ENCODE measurements around the gene AIG1.

AIG1 gene

GRCh38 chr6:143180826-143181225 lies 120.1 kb downstream of the AIG1 start:
- H3K27ac ChIP-seq, result no peak overlapping the region
- TF ChIP-seq, protein P1, sequence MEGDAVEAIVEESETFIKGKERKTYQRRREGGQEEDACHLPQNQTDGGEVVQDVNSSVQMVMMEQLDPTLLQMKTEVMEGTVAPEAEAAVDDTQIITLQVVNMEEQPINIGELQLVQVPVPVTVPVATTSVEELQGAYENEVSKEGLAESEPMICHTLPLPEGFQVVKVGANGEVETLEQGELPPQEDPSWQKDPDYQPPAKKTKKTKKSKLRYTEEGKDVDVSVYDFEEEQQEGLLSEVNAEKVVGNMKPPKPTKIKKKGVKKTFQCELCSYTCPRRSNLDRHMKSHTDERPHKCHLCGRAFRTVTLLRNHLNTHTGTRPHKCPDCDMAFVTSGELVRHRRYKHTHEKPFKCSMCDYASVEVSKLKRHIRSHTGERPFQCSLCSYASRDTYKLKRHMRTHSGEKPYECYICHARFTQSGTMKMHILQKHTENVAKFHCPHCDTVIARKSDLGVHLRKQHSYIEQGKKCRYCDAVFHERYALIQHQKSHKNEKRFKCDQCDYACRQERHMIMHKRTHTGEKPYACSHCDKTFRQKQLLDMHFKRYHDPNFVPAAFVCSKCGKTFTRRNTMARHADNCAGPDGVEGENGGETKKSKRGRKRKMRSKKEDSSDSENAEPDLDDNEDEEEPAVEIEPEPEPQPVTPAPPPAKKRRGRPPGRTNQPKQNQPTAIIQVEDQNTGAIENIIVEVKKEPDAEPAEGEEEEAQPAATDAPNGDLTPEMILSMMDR (conservative IDR thresholded peaks at IDR 0.05), result no peak

DNA sequence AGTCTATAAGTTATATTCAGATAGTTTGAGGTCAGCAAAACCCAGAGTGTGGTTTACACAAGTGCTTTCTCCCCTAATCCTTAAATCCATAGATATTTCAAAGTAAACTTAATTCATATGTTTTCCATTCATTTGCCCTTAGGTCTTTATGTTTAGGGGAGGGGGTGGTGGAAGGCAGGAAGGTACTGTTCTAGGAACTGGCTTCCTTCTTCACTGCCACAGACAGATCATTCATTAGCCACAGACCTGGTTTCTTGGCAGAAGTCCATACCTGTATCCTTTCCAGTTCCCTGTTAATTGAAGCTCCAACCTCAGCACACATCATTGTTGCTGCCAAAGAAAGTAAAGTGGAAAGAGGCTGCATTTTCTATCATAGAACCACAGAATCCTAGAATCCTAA lies 123.0 kb downstream of the AIG1 start:
- H3K27ac ChIP-seq, result no peak overlapping the region
- TF ChIP-seq, protein P1 (conservative IDR thresholded peaks at IDR 0.05), result no peak

DNA sequence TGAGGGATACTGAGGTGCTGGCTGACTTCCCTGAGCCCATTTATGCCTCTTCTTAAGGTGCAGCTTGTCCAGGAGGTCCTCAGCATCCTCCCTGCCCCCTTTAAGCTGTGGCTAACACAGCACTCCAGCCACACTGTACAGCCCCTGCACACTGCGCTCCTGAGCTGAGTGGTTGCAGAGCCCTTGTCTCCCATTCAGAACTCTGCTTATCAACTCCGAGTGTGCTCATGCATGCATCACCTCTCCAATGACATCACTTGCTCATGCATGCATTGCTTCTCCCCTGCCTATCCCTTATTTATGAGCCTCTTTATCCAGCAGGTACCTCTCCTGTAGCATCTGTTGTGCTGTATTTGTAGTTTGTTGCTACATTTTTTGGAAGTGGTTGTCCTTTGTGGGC lies 124.6 kb downstream of the AIG1 start:
- TF ChIP-seq, protein P1 (conservative IDR thresholded peaks at IDR 0.05), result no peak
- no peak overlapping the region for H3K27ac ChIP-seq

- TF ChIP-seq, protein P1 (conservative IDR thresholded peaks at IDR 0.05), result no peak
- no peak overlapping the region for H3K27ac ChIP-seq
Measured at GRCh38 chr6:143187238-143187923, 126.7 kb downstream of the AIG1 start.

- no peak overlapping the region for H3K27ac ChIP-seq
- TF ChIP-seq, protein P1 (conservative IDR thresholded peaks at IDR 0.05), result no peak
Measured at GRCh38 chr6:143188292-143188691, 127.6 kb downstream of the AIG1 start.

- H3K27ac ChIP-seq, result no peak overlapping the region
- TF ChIP-seq, protein P1 (conservative IDR thresholded peaks at IDR 0.05), result no peak
Measured at GRCh38 chr6:143191361-143191760, 130.7 kb downstream of the AIG1 start.

DNA sequence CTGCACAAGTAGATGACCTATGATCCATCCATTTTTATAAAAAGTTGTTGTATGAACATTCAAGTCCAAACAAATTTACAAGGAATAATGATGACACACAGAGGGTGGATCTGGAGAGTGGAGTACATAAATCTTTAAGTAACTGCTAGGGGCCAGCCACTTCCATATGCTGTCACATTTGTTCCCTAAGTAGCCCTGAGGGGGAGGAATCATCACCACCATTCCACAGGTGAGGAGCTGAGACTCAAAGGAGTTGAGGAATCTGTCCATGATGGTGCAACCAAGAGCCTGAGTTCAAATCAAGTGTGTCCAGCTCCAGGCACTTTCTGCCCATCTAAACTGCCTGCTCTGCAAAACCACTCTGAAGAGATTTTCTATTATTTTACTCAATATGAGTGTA lies 132.1 kb downstream of the AIG1 start:
- no peak overlapping the region for H3K27ac ChIP-seq
- TF ChIP-seq, protein P1 (conservative IDR thresholded peaks at IDR 0.05), result no peak
